ENCODE measurements around the gene FBRSL1. TPM values are rescaled to one million over a fixed set of nuclear protein-coding genes. Genes with fewer than 3 reads are reported as not detected.
"Not testable (repeated sequence)": the region's sequence is repeated elsewhere in the genome, so short reads cannot be mapped to it uniquely, and the experiment has no call there.

FBRSL1 gene
- total RNA-seq = 10 to 100 TPM; 67.5 to 78.0 (median 76.2) TPM
- total RNA-seq (2013) = 10.5 TPM

DNA sequence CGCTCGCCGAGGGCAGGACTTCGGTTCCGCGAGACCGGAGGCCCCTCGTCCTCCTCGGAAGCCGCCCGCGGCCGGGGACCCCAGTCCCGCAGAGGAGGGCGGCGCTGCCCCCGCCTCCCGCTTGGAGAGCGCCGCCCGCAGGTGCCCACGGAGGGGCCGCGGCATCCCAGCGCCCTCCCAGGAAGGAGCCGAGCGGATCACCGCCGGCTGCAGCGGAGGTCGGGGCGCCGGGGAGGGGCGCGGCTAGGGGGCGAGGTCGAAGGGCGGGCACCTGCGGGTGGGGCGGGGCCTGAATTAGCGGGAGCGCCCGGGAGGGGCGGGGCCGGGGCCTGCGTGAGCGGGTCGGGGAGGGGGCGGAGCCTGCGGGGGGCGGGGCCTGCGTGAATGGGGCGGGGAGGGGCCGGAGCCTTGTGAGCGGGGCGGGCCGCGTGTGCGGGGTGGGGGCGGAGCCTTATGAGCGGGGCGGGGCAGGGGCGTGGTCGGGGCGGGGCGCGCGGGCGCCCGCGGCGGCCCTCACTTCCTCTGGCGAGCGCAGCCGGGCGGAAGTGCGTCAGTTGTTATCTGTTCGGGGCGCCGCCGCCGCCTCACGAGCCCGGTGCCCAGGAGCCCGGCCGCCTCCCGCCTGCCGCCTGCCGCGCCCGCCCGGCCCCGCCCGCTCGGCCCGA lies at the start of gene FBRSL1:
Gene FBRSL1 (plus strand): TSS at position 550 of the 665 bp plus-strand sequence.
- H3K4me1 Mint-ChIP-seq = peaks cover 55 to 76% of the 10 kb centered on the region in 2 donors
- Histone ChIP-seq H3K9me3 (ENCODE audit: control insufficient read depth, insufficient read depth, low read length) (no peaks in the 10 kb centered on the region), H3K4me1 (ENCODE audit: control insufficient read depth, insufficient read depth, low read length) (peaks cover 66% of the 10 kb centered on the region), H3K4me3 (ENCODE audit: low read length) (peak within 1 kb of the TSS; percentile 57), H3K27ac (ENCODE audit: low read length) (peak within 1 kb of the TSS; percentile 92), H3K27me3 (ENCODE audit: control insufficient read depth, insufficient read depth, low read length) (no peaks in the 10 kb centered on the region), H3K36me3 (ENCODE audit: control insufficient read depth, insufficient read depth, low read length) (peaks cover 2% of the 10 kb centered on the region)
- peak within 1 kb of the TSS; percentile 94 for H3K27ac Mint-ChIP-seq
- TF ChIP-seq, protein P1, sequence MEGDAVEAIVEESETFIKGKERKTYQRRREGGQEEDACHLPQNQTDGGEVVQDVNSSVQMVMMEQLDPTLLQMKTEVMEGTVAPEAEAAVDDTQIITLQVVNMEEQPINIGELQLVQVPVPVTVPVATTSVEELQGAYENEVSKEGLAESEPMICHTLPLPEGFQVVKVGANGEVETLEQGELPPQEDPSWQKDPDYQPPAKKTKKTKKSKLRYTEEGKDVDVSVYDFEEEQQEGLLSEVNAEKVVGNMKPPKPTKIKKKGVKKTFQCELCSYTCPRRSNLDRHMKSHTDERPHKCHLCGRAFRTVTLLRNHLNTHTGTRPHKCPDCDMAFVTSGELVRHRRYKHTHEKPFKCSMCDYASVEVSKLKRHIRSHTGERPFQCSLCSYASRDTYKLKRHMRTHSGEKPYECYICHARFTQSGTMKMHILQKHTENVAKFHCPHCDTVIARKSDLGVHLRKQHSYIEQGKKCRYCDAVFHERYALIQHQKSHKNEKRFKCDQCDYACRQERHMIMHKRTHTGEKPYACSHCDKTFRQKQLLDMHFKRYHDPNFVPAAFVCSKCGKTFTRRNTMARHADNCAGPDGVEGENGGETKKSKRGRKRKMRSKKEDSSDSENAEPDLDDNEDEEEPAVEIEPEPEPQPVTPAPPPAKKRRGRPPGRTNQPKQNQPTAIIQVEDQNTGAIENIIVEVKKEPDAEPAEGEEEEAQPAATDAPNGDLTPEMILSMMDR (IDR thresholded peaks at IDR 0.05) = no peak
- peak; percentile 87 to 96 for DNase-seq
- H3K9me3 Mint-ChIP-seq = no peaks in the 10 kb centered on the region
- intact Hi-C loops (cut with micrococcal nuclease) = no loop called here
- H3K36me3 Mint-ChIP-seq = no peaks in the 10 kb centered on the region
- WGBS (ENCODE audit: insufficient coverage) = under 1% methylated on average over 90 of the region's 96 CpGs
- H3K4me3 Mint-ChIP-seq = peak within 1 kb of the TSS; percentile 94
- peak; percentile 75 to 90 (median 76) for ATAC-seq
- H3K27me3 Mint-ChIP-seq (ENCODE audit: low read depth in 2 of 2) = no peaks in the 10 kb centered on the region

DNA sequence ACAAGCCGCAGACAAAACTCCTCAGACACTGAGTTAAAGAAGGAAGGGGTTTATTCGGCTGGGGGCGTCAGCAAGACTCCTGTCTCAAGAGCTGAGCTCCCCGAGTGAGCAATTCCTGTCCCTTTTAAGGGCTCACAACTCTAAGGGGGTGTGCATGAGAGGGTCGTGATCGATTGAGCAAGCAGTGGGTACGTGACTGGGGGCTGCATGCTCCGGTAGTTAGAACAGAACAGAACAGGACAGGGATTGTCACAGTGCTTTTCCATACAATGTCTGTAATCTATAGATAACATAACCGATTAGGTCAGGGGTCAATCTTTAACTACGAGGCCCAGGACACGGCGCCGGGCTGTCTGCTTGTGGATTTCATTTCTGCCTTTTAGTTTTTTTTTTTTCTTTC lies 49.5 kb upstream of the FBRSL1 start:
- peaks cover 63% of the 10 kb centered on the region for H3K4me1 ChIP-seq (ENCODE audit: control insufficient read depth, insufficient read depth, low read length)
- H3K4me3 ChIP-seq (ENCODE audit: low read length); DNase-seq; H3K27ac ChIP-seq (ENCODE audit: low read length); H3K27me3 ChIP-seq (ENCODE audit: control insufficient read depth, insufficient read depth, low read length); H3K36me3 ChIP-seq (ENCODE audit: control insufficient read depth, insufficient read depth, low read length); H3K27me3 Mint-ChIP-seq (ENCODE audit: low read depth in 2 of 2); H3K9me3 Mint-ChIP-seq; ATAC-seq; H3K27ac Mint-ChIP-seq; intact Hi-C loops (cut with micrococcal nuclease); H3K9me3 ChIP-seq (ENCODE audit: control insufficient read depth, insufficient read depth, low read length); H3K36me3 Mint-ChIP-seq; H3K4me3 Mint-ChIP-seq: not testable (repeated sequence)
- H3K4me1 Mint-ChIP-seq = peaks cover 18 to 44% of the 10 kb centered on the region in 2 donors
- WGBS (ENCODE audit: insufficient coverage) = 96% methylated on average over 13 of the region's 13 CpGs

DNA sequence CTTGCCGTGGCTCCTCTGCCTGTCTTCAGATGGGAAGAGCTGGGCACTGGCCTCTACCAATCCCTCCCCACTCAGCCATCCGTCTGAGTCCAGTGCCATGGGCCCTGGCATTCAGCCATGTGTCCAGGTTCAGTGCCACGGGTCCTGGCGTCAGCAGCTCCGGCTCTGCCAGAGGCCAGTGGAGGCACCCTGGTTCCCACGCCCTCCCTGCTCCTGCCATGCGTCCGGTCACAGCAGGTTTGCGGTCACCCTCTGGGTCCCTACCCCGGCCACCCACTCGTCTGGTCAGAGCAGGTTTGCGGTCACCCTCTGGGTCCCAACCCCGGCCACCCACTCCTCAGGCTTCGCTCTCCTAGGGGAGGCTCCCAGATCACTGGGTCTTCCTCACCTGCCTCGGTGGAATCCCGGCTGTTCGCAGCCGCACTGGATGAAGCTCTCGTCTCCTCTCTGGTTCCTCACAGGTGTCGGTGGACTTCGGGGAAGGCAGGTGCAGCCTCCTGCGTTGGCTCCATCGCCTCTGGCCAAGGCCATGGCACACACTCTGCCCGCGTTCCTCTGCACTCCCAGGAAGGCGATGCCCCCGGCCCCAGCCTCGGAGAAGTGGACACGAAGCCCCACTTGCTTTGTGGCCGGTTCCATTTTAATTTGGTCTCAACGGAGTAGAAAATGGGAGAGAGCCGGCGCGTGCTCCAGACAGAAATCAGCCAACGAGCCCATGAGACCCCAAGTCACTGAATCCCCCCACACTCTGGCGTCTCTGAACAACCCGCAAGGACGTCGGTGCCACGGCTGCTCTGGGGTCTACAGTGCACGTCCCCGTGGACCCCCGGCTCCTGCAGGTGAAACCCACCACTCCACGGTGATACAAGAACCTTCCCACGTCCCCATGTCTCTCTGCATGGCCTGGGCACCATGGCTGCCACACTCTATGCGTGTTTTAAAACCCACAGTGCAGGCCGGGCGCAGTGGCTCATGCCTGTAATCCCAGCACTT lies 47.8 kb upstream of the FBRSL1 start:
- Mint-ChIP-seq H3K4me1 (peaks cover 26 to 49% of the 10 kb centered on the region in 2 donors), H3K9me3 (no peaks in the 10 kb centered on the region), H3K4me3 (no peak overlapping the region), H3K27me3 (ENCODE audit: low read depth in 2 of 2) (no peaks in the 10 kb centered on the region), H3K36me3 (no peaks in the 10 kb centered on the region), H3K27ac (no peak overlapping the region)
- TF ChIP-seq, protein P1 (IDR thresholded peaks at IDR 0.05) = no peak
- H3K9me3 ChIP-seq (ENCODE audit: control insufficient read depth, insufficient read depth, low read length) = no peaks in the 10 kb centered on the region
- H3K4me3 ChIP-seq (ENCODE audit: low read length) = no peak overlapping the region
- no peaks in the 10 kb centered on the region for H3K36me3 ChIP-seq (ENCODE audit: control insufficient read depth, insufficient read depth, low read length)
- no peak overlapping the region for H3K27ac ChIP-seq (ENCODE audit: low read length)
- no peak for ATAC-seq
- DNase-seq = no peak
- intact Hi-C loops (cut with micrococcal nuclease) = no loop called here
- 97% methylated on average over 48 of the region's 48 CpGs for WGBS (ENCODE audit: insufficient coverage)
- H3K27me3 ChIP-seq (ENCODE audit: control insufficient read depth, insufficient read depth, low read length) = no peaks in the 10 kb centered on the region
- peaks cover 64% of the 10 kb centered on the region for H3K4me1 ChIP-seq (ENCODE audit: control insufficient read depth, insufficient read depth, low read length)

DNA sequence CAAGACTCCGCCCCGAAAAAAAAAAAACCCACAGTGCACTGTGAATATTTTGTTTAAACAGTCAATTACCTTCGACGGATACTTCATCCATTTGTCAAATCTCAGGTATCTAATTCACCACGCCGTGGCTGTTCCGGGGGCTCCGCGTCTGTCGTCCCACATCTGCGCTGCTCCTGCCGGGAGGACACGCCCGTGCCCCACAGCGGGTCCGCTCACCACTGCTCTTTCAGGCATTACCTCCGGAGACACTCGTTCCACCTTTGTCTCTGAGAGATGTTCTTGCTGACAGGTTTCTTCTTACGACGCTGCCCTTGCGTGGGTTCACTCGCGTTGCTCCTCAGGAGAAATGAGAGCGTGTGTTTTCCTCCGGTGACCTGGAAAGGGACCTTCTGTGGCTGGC lies 46.9 kb upstream of the FBRSL1 start:
- H3K27ac Mint-ChIP-seq = peak overlapping the region; percentile 36 to 63
- H3K36me3 Mint-ChIP-seq = no peaks in the 10 kb centered on the region
- no peaks in the 10 kb centered on the region for H3K9me3 Mint-ChIP-seq
- H3K4me1 Mint-ChIP-seq = peaks cover 26 to 44% of the 10 kb centered on the region in 2 donors
- Histone ChIP-seq H3K27me3 (ENCODE audit: control insufficient read depth, insufficient read depth, low read length) (no peaks in the 10 kb centered on the region), H3K36me3 (ENCODE audit: control insufficient read depth, insufficient read depth, low read length) (no peaks in the 10 kb centered on the region), H3K4me1 (ENCODE audit: control insufficient read depth, insufficient read depth, low read length) (peaks cover 55% of the 10 kb centered on the region), H3K27ac (ENCODE audit: low read length) (no peak overlapping the region), H3K9me3 (ENCODE audit: control insufficient read depth, insufficient read depth, low read length) (no peaks in the 10 kb centered on the region), H3K4me3 (ENCODE audit: low read length) (no peak overlapping the region)
- TF ChIP-seq, protein P1 (IDR thresholded peaks at IDR 0.05) = no peak
- no peak overlapping the region for H3K4me3 Mint-ChIP-seq
- ATAC-seq (no peak), DNase-seq (no peak)
- intact Hi-C loops (cut with micrococcal nuclease) = no loop called here
- no peaks in the 10 kb centered on the region for H3K27me3 Mint-ChIP-seq (ENCODE audit: low read depth in 2 of 2)
- 96% methylated on average over 25 of the region's 25 CpGs for WGBS (ENCODE audit: insufficient coverage)

Data from natural killer cell (primary cell).